Measurements from ENCODE around the gene LAMB1. TPM values are rescaled to one million over a fixed set of nuclear protein-coding genes. Genes with fewer than 3 reads are reported as not detected.
"Not testable (repeated sequence)": the region's sequence is repeated elsewhere in the genome, so short reads cannot be mapped to it uniquely, and the experiment has no call there.

LAMB1 gene
- total RNA-seq, 4 donors from 2014 or later, result 22.5 to 101 (median 32.5) TPM

DNA sequence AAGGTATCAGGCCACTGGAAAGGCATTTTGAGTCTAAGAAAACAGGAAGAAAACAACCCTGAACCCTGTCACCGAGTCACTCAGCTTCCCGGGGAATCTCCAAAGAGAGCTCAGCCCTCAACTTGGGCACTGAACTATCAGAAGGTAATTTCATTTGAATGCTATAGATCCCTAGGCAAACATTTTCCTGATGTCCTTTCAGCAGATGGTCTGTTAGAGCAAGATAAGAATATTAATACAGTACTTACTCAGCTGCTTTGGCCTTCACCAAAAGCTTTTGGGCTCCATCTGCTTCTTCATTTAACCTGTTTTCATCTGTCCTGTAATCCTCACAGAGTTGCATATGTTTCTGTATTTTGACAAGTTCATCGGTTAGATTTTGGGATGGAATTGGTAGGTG is 34.2 kb upstream of the LAMB1 start:
- Histone ChIP-seq H3K9me3 (no peaks in the 10 kb centered on the region), H3K27ac (peak overlapping the region in 2 of 4 donors; percentile 1 to 14), H3K4me1 (peaks cover 0 to 3% (median 0%) of the 10 kb centered on the region in 3 donors), H3K27me3 (no peaks in the 10 kb centered on the region), H3K4me3 (peak overlapping the region in 1 of 4 donors; percentile 15), H3K36me3 (no peaks in the 10 kb centered on the region)
- WGBS, 2 donors, result 71 to 96% methylated on average over 3 of the region's 3 CpGs
- TF ChIP-seq POLR2A (IDR thresholded peaks at IDR 0.05), result no peak
- TF ChIP-seq, protein P1, sequence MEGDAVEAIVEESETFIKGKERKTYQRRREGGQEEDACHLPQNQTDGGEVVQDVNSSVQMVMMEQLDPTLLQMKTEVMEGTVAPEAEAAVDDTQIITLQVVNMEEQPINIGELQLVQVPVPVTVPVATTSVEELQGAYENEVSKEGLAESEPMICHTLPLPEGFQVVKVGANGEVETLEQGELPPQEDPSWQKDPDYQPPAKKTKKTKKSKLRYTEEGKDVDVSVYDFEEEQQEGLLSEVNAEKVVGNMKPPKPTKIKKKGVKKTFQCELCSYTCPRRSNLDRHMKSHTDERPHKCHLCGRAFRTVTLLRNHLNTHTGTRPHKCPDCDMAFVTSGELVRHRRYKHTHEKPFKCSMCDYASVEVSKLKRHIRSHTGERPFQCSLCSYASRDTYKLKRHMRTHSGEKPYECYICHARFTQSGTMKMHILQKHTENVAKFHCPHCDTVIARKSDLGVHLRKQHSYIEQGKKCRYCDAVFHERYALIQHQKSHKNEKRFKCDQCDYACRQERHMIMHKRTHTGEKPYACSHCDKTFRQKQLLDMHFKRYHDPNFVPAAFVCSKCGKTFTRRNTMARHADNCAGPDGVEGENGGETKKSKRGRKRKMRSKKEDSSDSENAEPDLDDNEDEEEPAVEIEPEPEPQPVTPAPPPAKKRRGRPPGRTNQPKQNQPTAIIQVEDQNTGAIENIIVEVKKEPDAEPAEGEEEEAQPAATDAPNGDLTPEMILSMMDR (IDR thresholded peaks at IDR 0.05), result no peak
- DNase-seq, result no peak
- intact Hi-C loops (cut with DNase I), result no loop called here

DNA sequence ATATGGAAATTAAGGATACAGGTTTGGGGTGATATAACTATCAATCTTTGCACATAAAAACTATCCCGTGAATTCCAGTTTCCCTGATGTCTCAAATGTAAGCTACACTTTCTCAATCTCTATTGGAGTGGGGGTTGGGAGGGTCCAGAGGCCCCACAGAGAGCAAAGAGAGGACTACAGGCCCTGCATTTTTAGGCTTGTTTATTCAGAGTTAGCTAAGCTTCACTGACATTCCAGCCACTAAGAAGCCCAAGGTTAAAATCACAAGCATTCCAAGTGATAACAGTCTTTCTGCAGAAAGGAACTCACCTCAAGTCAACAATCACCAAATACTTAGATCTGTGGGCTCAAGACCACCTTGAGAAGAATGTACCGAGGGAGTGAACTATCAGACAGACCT is 31.6 kb upstream of the LAMB1 start:
- 74 to 82% methylated on average over 2 of the region's 2 CpGs for WGBS, 2 donors
- TF ChIP-seq POLR2A (IDR thresholded peaks at IDR 0.05), result no peak
- TF ChIP-seq, protein P1 (IDR thresholded peaks at IDR 0.05), result no peak
- intact Hi-C loops (cut with DNase I), result no loop called here

GRCh38 chr7:108033776-108034497 is 31.0 kb upstream of the LAMB1 start:
- peaks cover 0 to 3% (median 0%) of the 10 kb centered on the region in 3 donors for H3K4me1 ChIP-seq
- TF ChIP-seq, protein P1 (IDR thresholded peaks at IDR 0.05), result no peak
- TF ChIP-seq POLR2A (IDR thresholded peaks at IDR 0.05), result no peak
- H3K36me3 ChIP-seq, result no peaks in the 10 kb centered on the region
- 39 to 70% methylated on average over 5 of the region's 5 CpGs for WGBS, 2 donors
- no peaks in the 10 kb centered on the region for H3K27me3 ChIP-seq
- no peaks in the 10 kb centered on the region for H3K9me3 ChIP-seq
- H3K4me3 ChIP-seq, result no peak overlapping the region
- H3K27ac ChIP-seq, result no peak overlapping the region
- intact Hi-C loops (cut with DNase I), result no loop called here
- no peak for DNase-seq

More for the DNA sequence above, 31.6 kb upstream of the LAMB1 start:
- Histone ChIP-seq H3K36me3 (no peaks in the 10 kb centered on the region), H3K27me3 (no peaks in the 10 kb centered on the region), H3K27ac (no peak overlapping the region), H3K9me3 (no peaks in the 10 kb centered on the region), H3K4me3 (no peak overlapping the region), H3K4me1 (peaks cover 0 to 3% (median 0%) of the 10 kb centered on the region in 3 donors)
- no peak for DNase-seq

GRCh38 chr7:108033309-108033708 is 30.3 kb upstream of the LAMB1 start:
- H3K27me3 ChIP-seq; intact Hi-C loops (cut with DNase I); DNase-seq; H3K36me3 ChIP-seq; H3K4me3 ChIP-seq; H3K27ac ChIP-seq; H3K9me3 ChIP-seq; H3K4me1 ChIP-seq: not testable (repeated sequence)
- 84 to 85% methylated on average over 8 of the region's 8 CpGs for WGBS, 2 donors

DNA sequence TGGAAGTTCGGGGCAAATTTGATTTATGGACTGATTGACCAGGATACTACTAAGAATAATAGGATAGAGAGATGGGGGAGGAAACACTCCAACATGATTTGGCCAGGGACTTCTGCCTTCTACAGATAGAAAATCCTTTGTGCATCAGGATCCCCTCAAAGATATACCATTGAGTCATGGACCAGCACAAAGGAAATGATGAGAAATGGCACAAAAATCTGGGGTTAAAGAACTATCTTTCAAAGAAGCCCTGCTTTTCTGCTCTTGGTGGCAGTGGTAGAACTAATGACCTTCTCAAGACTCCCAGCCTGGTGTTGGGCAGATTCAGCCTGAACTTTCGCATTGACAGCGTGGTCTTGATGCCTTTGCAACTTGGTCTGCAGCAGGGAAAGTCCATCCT is 27.6 kb upstream of the LAMB1 start:
- no peaks in the 10 kb centered on the region for H3K36me3 ChIP-seq
- no peak for DNase-seq
- 80 to 100% methylated on average over 3 of the region's 3 CpGs for WGBS, 2 donors
- TF ChIP-seq, protein P1 (IDR thresholded peaks at IDR 0.05), result no peak
- no peak for TF ChIP-seq POLR2A (IDR thresholded peaks at IDR 0.05)
- intact Hi-C loops (cut with DNase I), result no loop called here
- H3K4me1 ChIP-seq, result peaks cover 0 to 3% (median 0%) of the 10 kb centered on the region in 3 donors
- no peaks in the 10 kb centered on the region for H3K27me3 ChIP-seq
- no peak overlapping the region for H3K27ac ChIP-seq
- H3K9me3 ChIP-seq, result no peaks in the 10 kb centered on the region
- H3K4me3 ChIP-seq, result no peak overlapping the region

All from esophagus squamous epithelium (tissue), 5 donors.